SK-N-SH (cell line): ENCODE data around the gene SPOUT1. TPM values are rescaled to one million over a fixed set of nuclear protein-coding genes. Genes with fewer than 3 reads are reported as not detected.

ENCODE experiments used
- CTCF ChIA-PET: fragments of 300-600, 350-600 bp; formaldehyde crosslinking; extraction: SDS; loops from one replicate; lab custom pipeline; 2021; lab: Yijun Ruan, JAX
- POLR2A ChIA-PET: fragments of 350-600 bp; sonication (Branson Sonifier 250); formaldehyde crosslinking; extraction: SDS; loops from one replicate; lab custom pipeline; 2020; ENCODE audit warnings: antibody characterized with exemption, inconsistent platforms; lab: Yijun Ruan, JAX
- DNase-seq: peaks from one replicate; pipeline ENCODE4 v3.0.0; 2012
- H2AFZ ChIP-seq: fragments of 200-600 bp; sonication (generic); 2 replicates; pipeline ENCODE4 v1.8.1; 2016; ENCODE audit warnings: antibody characterized with exemption, mild to moderate bottlenecking, low read depth
- H3F3A ChIP-seq: fragments of 200-600 bp; sonication (generic); replicated peaks from 2 replicates; pipeline ENCODE3; 2016; ENCODE audit warnings: antibody characterized with exemption, mild to moderate bottlenecking; ENCODE audit not compliant: insufficient read depth
- H3K27ac ChIP-seq, 2 experiments: fragments of 200-500 bp in 1 of 2; fragments of 200-600 bp in 1 of 2; sonication (Bioruptor generic) in 1 of 2; sonication (generic), shearing (Covaris generic) in 1 of 2; 2 replicates each; pipeline versions ENCODE4 v1.5.1 to v1.6.1; 2014 to 2016; ENCODE audit warnings: low read depth in 2 of 2, inconsistent platforms in 1 of 2, low read length in 1 of 2, mild to moderate bottlenecking in 1 of 2, mixed read lengths in 1 of 2
- H3K27me3 ChIP-seq: fragments of 200-600 bp; sonication (generic), shearing (Covaris generic); 2 replicates; pipeline ENCODE4 v1.6.1; 2016; ENCODE audit warnings: mixed run types; ENCODE audit not compliant: insufficient read depth
- H3K36me3 ChIP-seq, 2 experiments: fragments of 200-500 bp in 1 of 2; fragments of 200-600 bp in 1 of 2; sonication (Bioruptor generic) in 1 of 2; sonication (generic) in 1 of 2; replicated peaks in 1 of 2; 2 replicates each; pipeline versions ENCODE3 to v1.5.1; 2014 to 2016; ENCODE audit warnings: low read length in 1 of 2, mild to moderate bottlenecking in 1 of 2; ENCODE audit not compliant: insufficient read depth in 2 of 2, control insufficient read depth in 1 of 2
- H3K4me1 ChIP-seq, 2 experiments: fragments of 200-500 bp in 1 of 2; fragments of 200-600 bp in 1 of 2; sonication (Bioruptor generic) in 1 of 2; sonication (generic), shearing (Covaris generic) in 1 of 2; 2 replicates each; pipeline versions ENCODE4 v1.5.1 to v1.6.1; 2014 to 2016; ENCODE audit warnings: low read depth in 1 of 2, low read length in 1 of 2, mixed run types in 1 of 2; ENCODE audit not compliant: insufficient read depth in 2 of 2, control insufficient read depth in 1 of 2
- H3K4me2 ChIP-seq: fragments of 200-600 bp; sonication (generic), shearing (Covaris generic); 2 replicates; pipeline ENCODE4 v1.6.1; 2017; ENCODE audit warnings: mixed run types
- H3K4me3 ChIP-seq, 2 experiments: fragments of 200-500 bp in 1 of 2; fragments of 200-600 bp in 1 of 2; sonication (Bioruptor generic) in 1 of 2; sonication (generic), shearing (Covaris generic) in 1 of 2; 2 replicates each; pipeline versions ENCODE4 v1.5.1 to v1.8.1; 2014 to 2016; ENCODE audit warnings: low read depth in 2 of 2, inconsistent platforms in 1 of 2, low read length in 1 of 2, mild to moderate bottlenecking in 1 of 2, mixed read lengths in 1 of 2, moderate library complexity in 1 of 2
- H3K79me2 ChIP-seq: fragments of 200-600 bp; sonication (generic); 2 replicates; pipeline ENCODE4 v1.8.1; 2017; ENCODE audit warnings: mild to moderate bottlenecking; ENCODE audit not compliant: insufficient read depth
- H3K9ac ChIP-seq: fragments of 200-600 bp; sonication (generic); 2 replicates; pipeline ENCODE4 v1.6.1; 2017; ENCODE audit warnings: mixed run types
- H3K9me2 ChIP-seq: fragments of 200-600 bp; sonication (generic); 2 replicates; pipeline ENCODE4 v1.6.1; 2017; ENCODE audit warnings: mixed run types
- H3K9me3 ChIP-seq: fragments of 200-600 bp; sonication (generic); 2 replicates; pipeline ENCODE4 v1.6.1; 2017; ENCODE audit warnings: mixed run types, mild to moderate bottlenecking, moderate library complexity
- H4K20me1 ChIP-seq: fragments of 200-600 bp; sonication (generic); 2 replicates; pipeline ENCODE4 v1.6.1; 2017; ENCODE audit warnings: mild to moderate bottlenecking, mixed run types; ENCODE audit not compliant: insufficient read depth
- CTCF ChIP-seq: fragments of 200-600 bp; sonication (generic); IDR thresholded peaks from 2 replicates; pipeline ENCODE4 v1.6.1; 2017; ENCODE audit warnings: antibody characterized with exemption, mild to moderate bottlenecking, moderate library complexity
- ELF1 ChIP-seq: IDR thresholded peaks from 2 replicates; pipeline ENCODE4 v1.4.0; 2012
- EP300 ChIP-seq, 2 experiments: IDR thresholded peaks; 2 replicates each; pipeline versions ENCODE4 v1.4.0 to v1.6.1; 2012; ENCODE audit warnings: borderline replicate concordance in 1 of 2, low read depth in 1 of 2, low read length in 1 of 2
- EZH2phosphoT487 ChIP-seq: fragments of 200-600 bp; sonication (generic); IDR thresholded peaks from 2 replicates; pipeline ENCODE4 v1.6.1; 2017; ENCODE audit warnings: low read depth, mixed run types, mild to moderate bottlenecking, antibody characterized with exemption, moderate library complexity, borderline replicate concordance
- FOSL2 ChIP-seq: IDR thresholded peaks from 2 replicates; pipeline ENCODE4 v1.4.0; 2012; ENCODE audit warnings: low read depth, mild to moderate bottlenecking, moderate library complexity, borderline replicate concordance
- FOXJ3 ChIP-seq: sonication (generic); formaldehyde crosslinking; IDR thresholded peaks from 2 replicates; pipeline ENCODE4 v1.5.1; 2020; ENCODE audit warnings: mild to moderate bottlenecking, missing genetic modification reagents
- GATA2 ChIP-seq: sonication (generic); formaldehyde crosslinking; IDR thresholded peaks from 2 replicates; pipeline ENCODE4 v1.5.0; 2020; ENCODE audit warnings: mild to moderate bottlenecking, missing genetic modification reagents
- JUND ChIP-seq: IDR thresholded peaks from 2 replicates; pipeline ENCODE4 v1.4.0; 2012
- MXI1 ChIP-seq: IDR thresholded peaks from 2 replicates; pipeline ENCODE4 v1.6.1; 2012; ENCODE audit warnings: mild to moderate bottlenecking, low read depth, low read length, improper control_type of control experiment
- NFIC ChIP-seq: IDR thresholded peaks from 2 replicates; pipeline ENCODE4 v1.4.0; 2012; ENCODE audit warnings: borderline replicate concordance
- PBX3 ChIP-seq: IDR thresholded peaks from 2 replicates; pipeline ENCODE4; 2012
- POLR2AphosphoS5 ChIP-seq: IDR thresholded peaks from 2 replicates; pipeline ENCODE4 v1.6.1; 2012; ENCODE audit warnings: low read depth, low read length
- RAD21 ChIP-seq: IDR thresholded peaks from 2 replicates; pipeline ENCODE4 v1.6.1; 2012; ENCODE audit warnings: mild to moderate bottlenecking, low read length
- RFX5 ChIP-seq: IDR thresholded peaks from 2 replicates; pipeline ENCODE4 v1.6.1; 2012; ENCODE audit warnings: mild to moderate bottlenecking, improper control_type of control experiment, low read length
- RXRA ChIP-seq: IDR thresholded peaks from 2 replicates; pipeline ENCODE4 v1.4.0; 2012; ENCODE audit warnings: low read depth, mild to moderate bottlenecking, borderline replicate concordance
- USF2 ChIP-seq: fragments of 150-350 bp; IDR thresholded peaks from 2 replicates; pipeline ENCODE4 v1.6.1; 2017; ENCODE audit warnings: antibody characterized with exemption, low read length, low read depth, borderline replicate concordance
- WGBS: methylation state at CpG from one replicate; pipeline ENCODE4 v1.1.6; 2017; ENCODE audit warnings: low lambda C conversion rate; 5-methylcytosine and 5-hydroxymethylcytosine counted together
- polyA plus RNA-seq, 3 experiments: library from polyadenylated mRNA; depleted of rRNA; stranded (reverse); fragments of >200 nt; gene quantifications; 2 replicates each; pipeline ENCODE4 v1.2.3, GENCODE V29; 2012

SPOUT1 gene
- polyA plus RNA-seq, 1 of the 3 experiments (the other 2 are of a cell fraction) = 44.2 TPM

GRCh38 chr9:128809831-128810230 is 19.8 kb downstream of the SPOUT1 start:
- Histone ChIP-seq H3K9me3 (no peaks in the 10 kb centered on the region), H3F3A (peaks cover 2% of the 10 kb centered on the region), H3K79me2 (no peaks in the 10 kb centered on the region)
- CTCF ChIA-PET = interaction anchor here (1.5 to 2.8 kb wide), 3 partner anchors 8 to 108 kb away, joined by 4 to 11 read pairs (median 5); partner anchors contain the start of genes ENDOG and PKN3
- TF ChIP-seq JUND (no peak), RAD21 (no peak), CTCF (peak; percentile 11; the same call in 1 of the 2 replicates), POLR2AphosphoS5 (no peak)
- TF ChIP-seq, all 33 proteins: peak for 1
- Histone ChIP-seq H3K27ac (no peak overlapping the region), H3K9me2 (no peaks in the 10 kb centered on the region), H2AFZ (no peak overlapping the region), H3K4me1 (no peaks in the 10 kb centered on the region), H3K4me2 (no peak overlapping the region), H4K20me1 (no peaks in the 10 kb centered on the region), H3K36me3 (peaks cover 9 to 11% of the 10 kb centered on the region in 2 experiments), H3K27me3 (no peaks in the 10 kb centered on the region), H3K9ac (no peak overlapping the region), H3K4me3 (no peak overlapping the region)
- POLR2A ChIA-PET = no interaction called here
- 93% methylated on average over 2 of the region's 2 CpGs for WGBS
- DNase-seq = no peak

GRCh38 chr9:128809036-128809599 is 20.5 kb downstream of the SPOUT1 start:
- POLR2A ChIA-PET = no interaction called here
- no peaks in the 10 kb centered on the region for H3K4me1 ChIP-seq
- WGBS = 96% methylated on average over 6 of the region's 12 CpGs

More at GRCh38 chr9:128809036-128809599, 20.5 kb downstream of the SPOUT1 start:
- no peak overlapping the region for H3K4me2 ChIP-seq
- H3K4me3 ChIP-seq = no peak overlapping the region
- H3K9me2 ChIP-seq = no peaks in the 10 kb centered on the region
- H3K79me2 ChIP-seq = no peaks in the 10 kb centered on the region
- no peak overlapping the region for H3K27ac ChIP-seq
- H3K9ac ChIP-seq = no peak overlapping the region
- TF ChIP-seq RFX5 (no peak), EZH2phosphoT487 (no peak), FOSL2 (no peak), MXI1 (no peak), POLR2AphosphoS5 (no peak), ELF1 (no peak), USF2 (no peak), PBX3 (no peak), GATA2 (CRISPR knock-in tag) (no peak), RXRA (no peak), EP300 (IDR thresholded peaks at IDR 0.05; ENCODE audit: borderline replicate concordance in 1 of 2, low read depth in 1 of 2, low read length in 1 of 2) (no peak), FOXJ3 (no peak), NFIC (no peak)
- no peaks in the 10 kb centered on the region for H3F3A ChIP-seq
- no peak overlapping the region for H2AFZ ChIP-seq
- CTCF ChIA-PET = interaction anchor here (2.4 to 2.8 kb wide), 2 partner anchors 9 to 107 kb away, joined by 5 to 11 read pairs; partner anchors contain the start of genes ENDOG and PKN3
- no peaks in the 10 kb centered on the region for H3K9me3 ChIP-seq
- peaks cover 9 to 11% of the 10 kb centered on the region in 2 experiments for H3K36me3 ChIP-seq
- no peaks in the 10 kb centered on the region for H4K20me1 ChIP-seq
- H3K27me3 ChIP-seq = no peaks in the 10 kb centered on the region
- DNase-seq = no peak
